Body of pancreas (tissue), 4 donors: Measurements from ENCODE around the gene FBXL4. TPM values are rescaled to one million over a fixed set of nuclear protein-coding genes. Genes with fewer than 3 reads are reported as not detected.

ENCODE experiments used
- ATAC-seq: fragments of 150-250 bp; one replicate; pipeline ENCODE4 v1.9.1; 2016
- DNase-seq, 4 donors: peaks; one replicate each; pipeline ENCODE4 v3.0.0-alpha.2; 2019
- H3K27ac ChIP-seq, 4 donors: fragments of 200-600 bp; sonication (generic); 1 replicate in 3 of 4; 2 replicates in 1 of 4; pipeline versions ENCODE4 v1.5.1 to v1.6.1; 2016 to 2019; ENCODE audit warnings: mild to moderate bottlenecking in 1 of 4, mixed read lengths in 1 of 4, moderate library complexity in 1 of 4
- H3K27me3 ChIP-seq, 2 donors: fragments of 200-600 bp; sonication (generic); one replicate each; pipeline ENCODE4 v1.6.0; 2016; ENCODE audit warnings: mild to moderate bottlenecking in 1 of 2
- H3K36me3 ChIP-seq, 2 donors: fragments of 200-600 bp; sonication (generic); replicated peaks in 1 of 2; 2 replicates each; pipeline ENCODE4 v1.5.1; 2016; ENCODE audit warnings: low read depth in 2 of 2; ENCODE audit not compliant: insufficient read depth in 1 of 2
- H3K4me1 ChIP-seq: fragments of 200-600 bp; sonication (generic); one replicate; pipeline ENCODE4 v1.6.0; 2016
- H3K4me3 ChIP-seq, 2 donors: fragments of 200-600 bp; sonication (generic); 1 replicate in 1 of 2; 2 replicates in 1 of 2; pipeline ENCODE4 v1.5.1; 2016 to 2019
- H3K9me3 ChIP-seq, 3 donors: fragments of 200-600 bp; sonication (generic); 1 replicate in 2 of 3; 2 replicates in 1 of 3; pipeline ENCODE4 v1.5.1; 2016
- CTCF ChIP-seq, 7 experiments: fragments of 450-650 bp in 4 of 7; fragments of 200-600 bp in 3 of 7; sonication (generic) in 3 of 7; IDR thresholded peaks; one replicate each; pipeline ENCODE4 v1.5.1; 2016 to 2019; ENCODE audit warnings: antibody characterized with exemption in 7 of 7
- POLR2A ChIP-seq, 3 donors: fragments of 450-650 bp; IDR thresholded peaks; one replicate each; pipeline ENCODE4 v1.6.1; 2016; ENCODE audit warnings: antibody characterized with exemption in 3 of 3, mild to moderate bottlenecking in 2 of 3
- WGBS, 2 donors: methylation state at CpG; one replicate each; pipeline ENCODE4 v1.1.5; 2017; 5-methylcytosine and 5-hydroxymethylcytosine counted together
- intact Hi-C: fragments of 100-400 bp; cut with DNase I; formaldehyde crosslinking; loops from one replicate; pipeline ENCODE4 v1.15.1; 2023
- total RNA-seq, 2 donors: library from RNA; depleted of rRNA; stranded (reverse); fragments of >200 nt; gene quantifications; one replicate each; pipeline ENCODE4 v1.1.0, GENCODE V29; 2016

FBXL4 gene
- total RNA-seq, 2 donors from 2014 or later: 9.9 to 22.8 TPM

- intact Hi-C loops: no loop called here
- WGBS, 2 donors: 79 to 81% methylated on average over 3 of the region's 3 CpGs
- Histone ChIP-seq H3K4me1 (no peaks in the 10 kb centered on the region), H3K36me3 (no peaks in the 10 kb centered on the region), H3K9me3 (no peaks in the 10 kb centered on the region), H3K27ac (no peak overlapping the region), H3K27me3 (no peaks in the 10 kb centered on the region), H3K4me3 (no peak overlapping the region)
- TF ChIP-seq POLR2A (IDR thresholded peaks at IDR 0.05): no peak
- no peak for TF ChIP-seq CTCF (IDR thresholded peaks at IDR 0.05)
- no peak for DNase-seq
- ATAC-seq: no peak
Measured at GRCh38 chr6:98957450-98957849, 9.7 kb upstream of the FBXL4 start.

- H3K36me3 ChIP-seq: no peaks in the 10 kb centered on the region
- H3K27ac ChIP-seq: no peak overlapping the region
- 76 to 88% methylated on average over 2 of the region's 2 CpGs for WGBS, 2 donors
- ATAC-seq (no peak), DNase-seq (no peak)
- TF ChIP-seq POLR2A (IDR thresholded peaks at IDR 0.05) (no peak), CTCF (IDR thresholded peaks at IDR 0.05) (no peak)
- no peaks in the 10 kb centered on the region for H3K9me3 ChIP-seq
- intact Hi-C loops: no loop called here
- no peaks in the 10 kb centered on the region for H3K27me3 ChIP-seq
- H3K4me3 ChIP-seq: no peak overlapping the region
- peaks cover 24% of the 10 kb centered on the region for H3K4me1 ChIP-seq
Measured at GRCh38 chr6:98949589-98949988, 1.8 kb upstream of the FBXL4 start.

- TF ChIP-seq CTCF (IDR thresholded peaks at IDR 0.05): no peak
- TF ChIP-seq POLR2A (IDR thresholded peaks at IDR 0.05): no peak
- H3K4me3 ChIP-seq: peak overlapping the region; percentile 29 to 85
- no peak for ATAC-seq
- H3K27me3 ChIP-seq: no peaks in the 10 kb centered on the region
- WGBS, 2 donors: 4 to 5% methylated on average over 9 of the region's 9 CpGs
- intact Hi-C loops: no loop called here
- H3K4me1 ChIP-seq: peaks cover 29% of the 10 kb centered on the region
- H3K36me3 ChIP-seq: no peaks in the 10 kb centered on the region
- peak; percentile 39 to 69 (median 58) for DNase-seq
- no peaks in the 10 kb centered on the region for H3K9me3 ChIP-seq
- H3K27ac ChIP-seq: peak overlapping the region; percentile 77 to 95 (median 83)
Measured at GRCh38 chr6:98946879-98947410, 801 bp downstream of the FBXL4 start.

GRCh38 chr6:98946266-98946878, 1.4 kb downstream of the FBXL4 start:
- DNase-seq (no peak), ATAC-seq (no peak)
- 71 to 72% methylated on average over 10 of the region's 10 CpGs for WGBS, 2 donors
- peak overlapping the region in 2 of 4 donors; percentile 79 to 95 for H3K27ac ChIP-seq
- no peaks in the 10 kb centered on the region for H3K27me3 ChIP-seq
- no peaks in the 10 kb centered on the region for H3K9me3 ChIP-seq
- intact Hi-C loops: no loop called here
- peaks cover 29% of the 10 kb centered on the region for H3K4me1 ChIP-seq
- H3K4me3 ChIP-seq: peak overlapping the region in 1 of 2 donors; percentile 85
- no peak for TF ChIP-seq CTCF (IDR thresholded peaks at IDR 0.05)
- no peak for TF ChIP-seq POLR2A (IDR thresholded peaks at IDR 0.05)
- H3K36me3 ChIP-seq: no peaks in the 10 kb centered on the region
